22Rv1 (cell line): Measurements from ENCODE around the gene MEF2D.

Experiments used
- CTCF ChIP-seq: fragments of 450-650 bp; IDR thresholded peaks from 2 replicates; pipeline ENCODE4 v1.5.1; 2017; ENCODE audit warnings: mild to moderate bottlenecking
- ZFX ChIP-seq: fragments of 450-650 bp; IDR thresholded peaks from 2 replicates; pipeline ENCODE4 v1.6.1; 2017; ENCODE audit warnings: antibody characterized with exemption, borderline replicate concordance

GRCh38 chr1:156508955-156509234 is 8.3 kb upstream of the MEF2D start:
- TF ChIP-seq CTCF (no peak), ZFX (no peak)
